ENCODE measurements around the gene GAGE12J.
"Not testable (repeated sequence)": the region's sequence is repeated elsewhere in the genome, so short reads cannot be mapped to it uniquely, and the experiment has no call there.

GAGE12J gene

GRCh38 chrX:49310371-49310770, 11.5 kb upstream of the GAGE12J start:
- TF ChIP-seq CTCF (IDR thresholded peaks at IDR 0.05; ENCODE audit: borderline replicate concordance, insufficient read depth, low read depth, low read length), result no peak
- no peak overlapping the region for H3K4me3 ChIP-seq (ENCODE audit: low read depth, low read length)

GRCh38 chrX:49312176-49312575, 9.7 kb upstream of the GAGE12J start:
- no peak overlapping the region for H3K4me3 ChIP-seq (ENCODE audit: low read depth, low read length)
- TF ChIP-seq CTCF (IDR thresholded peaks at IDR 0.05; ENCODE audit: borderline replicate concordance, insufficient read depth, low read depth, low read length), result no peak

- no peak overlapping the region for H3K4me3 ChIP-seq (ENCODE audit: low read depth, low read length)
- no peak for TF ChIP-seq CTCF (IDR thresholded peaks at IDR 0.05; ENCODE audit: borderline replicate concordance, insufficient read depth, low read depth, low read length)
Observed at GRCh38 chrX:49316085-49316484, 5.8 kb upstream of the GAGE12J start.

- H3K4me3 ChIP-seq (ENCODE audit: low read depth, low read length), result not testable (repeated sequence)
Observed at GRCh38 chrX:49322266-49322665, 429 bp downstream of the GAGE12J start.

- H3K4me3 ChIP-seq (ENCODE audit: low read depth, low read length), result not testable (repeated sequence)
Observed at GRCh38 chrX:49323735-49324134, 1.9 kb downstream of the GAGE12J start.

GRCh38 chrX:49330421-49330820, 8.6 kb downstream of the GAGE12J start:
- not testable (repeated sequence) for H3K4me3 ChIP-seq (ENCODE audit: low read depth, low read length)

GRCh38 chrX:49331282-49331681, 9.4 kb downstream of the GAGE12J start, which contains the start of gene GAGE13:
GAGE13 (plus strand) TSS chrX:49331582; CDS start chrX:49332738, 1,156 bp downstream.
- H3K4me3 ChIP-seq (ENCODE audit: low read depth, low read length), result not testable (repeated sequence)

GRCh38 chrX:49331841-49332240, 10.0 kb downstream of the GAGE12J start:
- H3K4me3 ChIP-seq (ENCODE audit: low read depth, low read length), result not testable (repeated sequence)

- not testable (repeated sequence) for H3K4me3 ChIP-seq (ENCODE audit: low read depth, low read length)
Observed at GRCh38 chrX:49341449-49341848, 19.6 kb downstream of the GAGE12J start.

GRCh38 chrX:49344496-49345175, 22.8 kb downstream of the GAGE12J start:
- H3K4me3 ChIP-seq (ENCODE audit: low read depth, low read length), result not testable (repeated sequence)

GRCh38 chrX:49345402-49345801, 23.6 kb downstream of the GAGE12J start:
- not testable (repeated sequence) for H3K4me3 ChIP-seq (ENCODE audit: low read depth, low read length)

- H3K4me3 ChIP-seq (ENCODE audit: low read depth, low read length), result not testable (repeated sequence)
Observed at GRCh38 chrX:49346150-49346549, 24.3 kb downstream of the GAGE12J start.

Measured in GM12875 (cell line).